HG03354 (cell line): ENCODE results near the gene PRMT2.
"Not testable (repeated sequence)": the region's sequence is repeated elsewhere in the genome, so short reads cannot be mapped to it uniquely, and the experiment has no call there.

Experiments used
- ATAC-seq: cut with Tn5 transposase; IDR thresholded peaks from one replicate; pipeline ENCODE4 v1.9.1; 2021; ENCODE audit warnings: mild to moderate bottlenecking; ENCODE audit not compliant: unreplicated experiment, poor library complexity, severe bottlenecking

Gene PRMT2

GRCh38 chr21:46666941-46667740 lies 31.7 kb downstream of the PRMT2 start:
- ATAC-seq, result no peak

- ATAC-seq, result no peak
Measured at GRCh38 chr21:46667741-46668380, 32.4 kb downstream of the PRMT2 start.

- ATAC-seq, result no peak
Measured at GRCh38 chr21:46668381-46668780, 32.9 kb downstream of the PRMT2 start.

- ATAC-seq, result not testable (repeated sequence)
Measured at GRCh38 chr21:46668904-46669303, 33.4 kb downstream of the PRMT2 start.

GRCh38 chr21:46674430-46675007 lies 39.0 kb downstream of the PRMT2 start:
- no peak for ATAC-seq

GRCh38 chr21:46675595-46676280 lies 40.3 kb downstream of the PRMT2 start:
- no peak for ATAC-seq

- not testable (repeated sequence) for ATAC-seq
Measured at GRCh38 chr21:46676542-46676941, 41.1 kb downstream of the PRMT2 start.

GRCh38 chr21:46681593-46681992 lies 46.1 kb downstream of the PRMT2 start:
- not testable (repeated sequence) for ATAC-seq

GRCh38 chr21:46698652-46699051 lies 63.2 kb downstream of the PRMT2 start:
- not testable (repeated sequence) for ATAC-seq

- ATAC-seq, result peak; percentile 55
Measured at GRCh38 chr21:46699104-46699503, 63.6 kb downstream of the PRMT2 start.
